Neural crest cell (in vitro differentiated cells): ENCODE results near the gene SLC4A2. TPM values are rescaled to one million over a fixed set of nuclear protein-coding genes. Genes with fewer than 3 reads are reported as not detected.
A peak's percentile ranks its signal among the peaks of the same experiment; 100 is the strongest.

Experiments
- DNase-seq: peaks from one replicate; pipeline ENCODE4 v3.0.0; 2021; ENCODE audit warnings: low read depth, mixed read lengths, low spot score
- H3K27ac Mint-ChIP-seq: one replicate; pipeline ENCODE4 v1.8.0; 2021; ENCODE audit warnings: mild to moderate bottlenecking, mixed read lengths; ENCODE audit not compliant: unreplicated experiment
- H3K27me3 Mint-ChIP-seq: 2 replicates; pipeline ENCODE4 v1.8.0; 2021; ENCODE audit warnings: low read depth, mild to moderate bottlenecking, mixed read lengths
- H3K36me3 Mint-ChIP-seq: 2 replicates; pipeline ENCODE4 v1.8.0; 2021; ENCODE audit warnings: low read depth, mild to moderate bottlenecking, mixed read lengths
- H3K4me1 Mint-ChIP-seq: 2 replicates; pipeline ENCODE4 v1.8.0; 2021; ENCODE audit warnings: mixed read lengths
- H3K4me3 Mint-ChIP-seq: one replicate; pipeline ENCODE4 v1.8.0; 2021; ENCODE audit warnings: mild to moderate bottlenecking, mixed read lengths
- H3K9me3 Mint-ChIP-seq: 2 replicates; pipeline ENCODE4 v1.8.0; 2021; ENCODE audit warnings: mixed read lengths
- CTCF ChIP-seq: fragments of 200-600 bp; sonication (generic); conservative IDR thresholded peaks from 2 replicates; pipeline ENCODE4 v1.5.0; 2021; ENCODE audit warnings: antibody characterized with exemption, mild to moderate bottlenecking
- total RNA-seq: library from RNA; stranded (reverse); gene quantifications from 2 replicates; pipeline ENCODE4 v1.2.1, GENCODE V29; 2021

SLC4A2 gene
- total RNA-seq, 1 donor from 2014 or later, result 139 TPM

DNA sequence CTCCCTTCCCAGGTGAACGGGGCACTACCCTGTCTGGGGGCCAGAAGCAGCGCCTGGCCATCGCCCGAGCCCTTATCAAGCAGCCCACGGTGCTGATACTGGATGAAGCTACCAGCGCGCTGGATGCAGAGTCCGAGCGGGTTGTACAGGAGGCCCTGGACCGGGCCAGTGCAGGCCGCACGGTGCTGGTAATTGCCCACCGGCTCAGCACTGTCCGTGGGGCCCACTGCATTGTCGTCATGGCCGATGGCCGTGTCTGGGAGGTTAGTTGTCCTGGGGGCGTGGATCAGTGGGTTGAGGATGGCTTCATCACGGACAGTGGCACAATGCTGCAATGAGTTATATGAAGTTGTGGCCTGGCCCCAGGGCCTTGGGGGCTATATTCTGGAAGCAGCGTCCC lies 15.4 kb upstream of the SLC4A2 start:
- Mint-ChIP-seq H3K36me3 (no peaks in the 10 kb centered on the region), H3K27ac (no peak overlapping the region), H3K4me1 (no peaks in the 10 kb centered on the region), H3K27me3 (peaks cover 4% of the 10 kb centered on the region), H3K9me3 (no peaks in the 10 kb centered on the region), H3K4me3 (no peak overlapping the region)
- TF ChIP-seq CTCF, result no peak
- no peak for DNase-seq

- no peaks in the 10 kb centered on the region for H3K9me3 Mint-ChIP-seq
- H3K27me3 Mint-ChIP-seq, result peaks cover 10% of the 10 kb centered on the region
- H3K4me1 Mint-ChIP-seq, result no peaks in the 10 kb centered on the region
- no peak overlapping the region for H3K27ac Mint-ChIP-seq
- no peak overlapping the region for H3K4me3 Mint-ChIP-seq
- H3K36me3 Mint-ChIP-seq, result no peaks in the 10 kb centered on the region
- no peak for TF ChIP-seq CTCF
- no peak for DNase-seq
Measured at GRCh38 chr7:151045262-151045661, 14.1 kb upstream of the SLC4A2 start.

GRCh38 chr7:151045967-151046366 lies 13.4 kb upstream of the SLC4A2 start:
- no peaks in the 10 kb centered on the region for H3K9me3 Mint-ChIP-seq
- H3K4me3 Mint-ChIP-seq, result no peak overlapping the region
- no peak overlapping the region for H3K27ac Mint-ChIP-seq
- no peaks in the 10 kb centered on the region for H3K36me3 Mint-ChIP-seq
- no peak for TF ChIP-seq CTCF
- no peak for DNase-seq
- H3K4me1 Mint-ChIP-seq, result no peaks in the 10 kb centered on the region
- peaks cover 15% of the 10 kb centered on the region for H3K27me3 Mint-ChIP-seq

- Mint-ChIP-seq H3K27me3 (peaks cover 15% of the 10 kb centered on the region), H3K4me1 (no peaks in the 10 kb centered on the region), H3K27ac (no peak overlapping the region), H3K36me3 (no peaks in the 10 kb centered on the region), H3K4me3 (no peak overlapping the region), H3K9me3 (no peaks in the 10 kb centered on the region)
- no peak for TF ChIP-seq CTCF
- no peak for DNase-seq
Measured at GRCh38 chr7:151046603-151047573, 12.5 kb upstream of the SLC4A2 start.

GRCh38 chr7:151047976-151048815 lies 11.2 kb upstream of the SLC4A2 start, which contains the start of gene ASIC3:
Gene ASIC3 (plus strand): TSS chr7:151048531. CDS start chr7:151048886, 355 bp downstream.
- Mint-ChIP-seq H3K4me3 (peak within 1 kb of the TSS; percentile 54), H3K9me3 (no peaks in the 10 kb centered on the region)

More at GRCh38 chr7:151047976-151048815, 11.2 kb upstream of the SLC4A2 start, which contains the start of gene ASIC3:
- H3K36me3 Mint-ChIP-seq, result no peaks in the 10 kb centered on the region
- H3K27me3 Mint-ChIP-seq, result peaks cover 19% of the 10 kb centered on the region
- DNase-seq, result no peak
- H3K27ac Mint-ChIP-seq, result no peak within 1 kb of the TSS
- no peak for TF ChIP-seq CTCF
- H3K4me1 Mint-ChIP-seq, result no peaks in the 10 kb centered on the region
